GM21723 (cell line): ENCODE data around the gene BCAR1.
"Not testable (repeated sequence)": the region's sequence is repeated elsewhere in the genome, so short reads cannot be mapped to it uniquely, and the experiment has no call there.

Experiments used
- ATAC-seq: cut with Tn5 transposase; IDR thresholded peaks from one replicate; pipeline ENCODE4 v1.9.1; 2021; ENCODE audit warnings: mild to moderate bottlenecking, moderate library complexity; ENCODE audit not compliant: unreplicated experiment

BCAR1 gene

DNA sequence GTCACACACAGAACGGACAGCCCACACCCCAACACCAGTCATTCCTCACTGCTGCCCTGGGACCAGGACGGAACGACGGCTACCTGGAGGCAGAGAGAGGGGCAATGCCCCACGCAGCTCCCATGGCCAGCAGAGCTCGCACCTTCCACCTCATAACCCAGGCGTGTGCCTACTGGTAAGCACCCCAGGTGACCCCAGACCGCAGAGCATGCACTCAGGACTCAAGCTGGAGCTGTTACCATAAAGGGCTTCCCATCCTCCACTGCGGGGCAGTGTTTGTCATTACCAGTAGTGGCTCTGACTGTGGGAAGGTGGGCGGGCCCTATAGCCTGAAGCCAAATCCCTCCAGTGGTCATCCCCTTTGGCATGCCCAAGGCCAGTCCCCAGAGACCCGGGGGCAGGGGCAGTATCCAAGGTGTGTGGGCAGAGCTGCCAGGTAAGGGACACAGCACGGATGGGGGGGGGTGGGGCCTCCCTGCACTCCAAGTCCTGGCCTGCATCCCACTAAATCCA is 4.7 kb upstream of the BCAR1 start:
- ATAC-seq, result no peak

DNA sequence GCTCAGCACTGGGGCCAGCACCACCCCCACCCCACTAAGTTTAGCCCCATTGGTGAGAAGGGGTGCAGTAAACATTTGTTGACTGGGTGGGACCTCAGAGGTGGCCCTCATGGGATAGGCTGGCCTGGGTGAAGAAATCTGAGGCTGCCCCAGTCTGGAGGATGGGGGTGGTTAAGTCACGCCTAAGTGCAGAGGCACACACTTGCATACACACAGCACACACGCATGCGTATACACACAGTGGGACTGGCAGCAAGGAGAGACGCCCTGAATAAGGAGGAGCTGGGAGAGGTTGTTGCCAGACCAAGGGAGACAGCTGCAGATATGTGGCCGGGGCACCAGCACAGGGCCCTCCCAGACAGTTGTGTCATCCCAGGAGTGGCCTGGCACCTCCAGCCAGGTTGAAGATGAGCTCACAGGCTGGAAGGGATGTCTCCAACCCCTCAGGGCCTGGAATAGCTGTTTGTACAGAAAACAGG is 3.0 kb upstream of the BCAR1 start:
- ATAC-seq, result no peak

DNA sequence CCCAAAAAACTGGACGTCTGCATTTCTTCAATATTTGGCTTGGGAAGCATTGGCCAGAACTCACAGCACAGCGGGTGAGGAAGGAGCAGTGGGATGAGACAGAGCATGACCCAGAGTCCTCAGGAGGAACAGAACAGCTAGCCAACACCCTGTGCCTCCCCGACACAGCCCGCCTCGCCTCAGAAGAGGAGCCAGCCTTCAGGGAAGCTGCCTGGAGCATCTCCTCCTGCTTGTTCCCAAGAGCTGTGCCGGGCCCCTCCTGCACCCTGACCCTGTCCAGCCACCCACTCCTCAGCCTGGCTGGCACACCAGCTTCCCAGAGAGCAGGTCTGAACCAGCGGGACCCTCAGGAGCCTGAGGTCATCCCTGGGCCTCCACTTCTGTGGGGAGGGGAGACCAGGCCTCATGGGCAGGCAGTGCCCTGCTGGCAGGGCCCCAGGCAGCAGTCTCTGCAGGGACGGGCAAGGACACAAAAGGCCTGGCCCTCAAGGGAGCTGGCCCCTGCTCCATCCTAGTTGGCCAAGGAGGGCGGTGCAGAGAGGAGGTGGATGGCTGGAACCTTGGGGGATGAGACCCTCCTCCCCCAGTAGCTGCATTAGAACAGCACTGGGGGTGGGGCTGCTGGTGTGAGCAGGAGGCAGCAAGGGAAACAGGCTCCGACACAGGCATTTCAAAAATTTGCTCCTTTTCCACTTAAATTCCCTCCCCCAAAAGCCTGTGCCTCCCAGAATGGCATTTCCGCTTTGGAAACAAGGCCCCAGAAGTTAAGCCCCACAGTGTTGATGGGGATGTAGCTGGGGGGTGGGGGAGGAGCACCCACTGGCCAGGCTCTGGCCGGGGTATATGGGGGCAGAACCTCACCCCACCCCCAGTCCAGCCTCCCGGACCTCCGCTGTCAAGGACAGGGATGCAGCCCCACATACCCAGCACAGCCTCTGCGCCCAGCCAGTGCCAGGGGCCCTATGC is 1.8 kb upstream of the BCAR1 start:
- ATAC-seq, result no peak

DNA sequence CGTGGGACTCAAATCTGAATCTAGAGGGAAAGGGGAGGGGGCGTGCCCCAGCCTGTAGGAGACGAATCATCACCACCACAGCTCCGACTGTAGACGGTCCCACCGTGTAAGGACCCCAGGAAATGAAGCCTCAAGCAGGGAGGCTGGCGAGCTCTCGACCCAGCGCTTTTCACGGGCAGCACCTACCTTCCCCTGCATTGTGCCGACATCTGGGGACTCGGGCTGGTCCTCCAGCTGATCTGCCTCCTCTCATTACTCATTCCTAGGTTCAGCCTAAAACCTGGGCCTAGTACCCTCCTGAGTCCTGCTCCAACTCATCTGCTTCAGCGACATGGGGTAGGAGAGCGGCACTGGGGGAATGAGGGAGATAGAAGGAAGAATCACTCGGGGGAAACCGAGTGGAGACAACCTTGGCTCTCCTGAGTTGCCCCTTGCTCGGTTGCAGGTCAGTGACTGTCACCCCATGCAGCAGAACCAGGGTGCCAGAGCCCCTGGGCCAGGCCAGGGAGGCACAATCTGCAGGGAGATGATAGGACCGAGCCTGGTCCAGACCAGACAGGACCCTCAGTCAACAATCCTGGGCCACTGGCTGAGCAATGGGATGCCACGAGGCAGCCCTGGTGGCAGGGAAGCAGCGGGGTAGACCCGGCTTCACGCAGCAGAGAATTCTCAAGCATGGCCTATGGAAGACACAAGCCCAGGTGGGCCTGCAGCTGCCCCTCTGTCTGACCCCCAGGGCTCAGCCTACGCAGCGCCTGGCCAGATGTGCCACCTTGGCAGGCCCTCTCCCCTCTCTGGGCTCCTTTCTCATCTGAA is 833 bp upstream of the BCAR1 start:
- ATAC-seq, result no peak

DNA sequence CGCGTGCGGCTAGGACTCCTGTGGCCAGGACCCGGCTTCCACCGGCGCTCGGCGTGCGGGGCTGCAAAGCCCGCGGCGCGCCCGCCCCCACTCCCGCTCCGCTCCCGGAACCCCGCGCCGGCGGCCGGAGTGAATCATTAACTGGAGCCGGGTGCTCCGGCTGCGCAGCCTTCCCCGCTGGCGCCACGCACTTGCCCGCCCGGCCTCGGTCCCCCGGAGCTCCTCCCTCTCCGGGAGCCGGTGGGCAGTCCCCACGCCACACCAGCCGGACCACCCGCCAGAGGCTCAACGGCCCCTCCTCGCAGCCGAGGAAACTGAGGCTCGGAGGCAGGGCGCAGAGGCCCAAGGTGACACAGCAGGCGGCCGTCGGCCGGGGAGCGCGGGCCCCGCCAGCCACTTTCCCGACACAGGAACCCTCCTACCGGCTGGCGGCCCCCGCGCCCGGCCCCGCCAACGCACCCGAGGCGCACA is 580 bp downstream of the BCAR1 start:
- ATAC-seq, result peak; percentile 40

DNA sequence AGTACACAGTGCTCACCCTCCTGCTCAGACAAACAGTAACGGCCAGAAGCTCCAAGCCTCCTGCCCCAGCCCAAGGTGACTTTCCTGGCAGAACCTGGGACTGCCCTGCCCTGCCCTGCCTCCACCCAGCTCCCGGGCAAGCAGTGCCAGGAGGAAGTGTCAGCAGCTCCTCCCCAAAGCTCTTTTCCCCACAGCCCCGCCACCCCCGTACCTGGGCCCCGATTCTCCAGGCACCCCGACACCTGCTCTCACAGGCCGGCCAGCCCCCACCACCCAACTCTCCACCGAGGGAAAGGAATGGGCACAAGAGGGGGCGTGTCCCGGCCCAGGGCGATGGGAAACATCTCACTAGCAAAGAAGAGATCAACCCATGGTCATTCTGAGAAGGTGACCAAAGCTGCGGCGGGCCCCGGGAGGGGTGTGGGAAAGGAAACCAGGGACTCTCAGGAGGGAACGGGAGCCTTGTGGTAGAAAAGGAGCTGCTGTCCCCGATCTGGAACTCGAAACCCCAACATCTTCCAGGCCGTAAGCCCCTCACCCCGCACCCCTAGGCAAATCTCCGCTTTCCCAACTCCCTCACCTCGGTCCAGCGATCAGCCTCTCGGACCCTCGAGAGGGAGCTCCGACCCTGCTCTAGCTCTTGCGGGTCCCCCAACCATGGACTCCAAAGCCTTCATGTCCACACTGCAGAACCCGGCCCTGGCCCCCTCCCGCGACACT is 1.2 kb downstream of the BCAR1 start:
- ATAC-seq, result no peak

DNA sequence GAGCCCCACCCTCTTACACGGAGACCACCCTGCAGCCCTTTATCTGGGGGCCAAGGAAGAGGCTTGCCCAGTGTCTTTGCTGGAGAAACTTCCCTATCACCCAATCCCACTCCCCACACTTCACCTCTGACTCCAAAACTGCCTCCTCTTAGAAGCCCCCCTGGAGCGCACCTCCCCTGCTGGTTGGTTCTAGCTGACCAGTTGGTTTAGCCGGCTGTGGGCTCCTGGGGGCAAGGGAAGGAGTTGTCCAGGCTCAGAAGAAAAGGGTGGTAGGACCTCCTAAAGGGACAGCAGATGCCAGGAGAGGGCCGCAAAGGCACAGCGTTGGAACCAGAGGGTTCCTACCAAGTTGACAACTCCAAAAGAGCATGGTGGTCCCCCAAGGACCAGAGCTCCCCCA is 2.0 kb downstream of the BCAR1 start:
- ATAC-seq, result no peak

DNA sequence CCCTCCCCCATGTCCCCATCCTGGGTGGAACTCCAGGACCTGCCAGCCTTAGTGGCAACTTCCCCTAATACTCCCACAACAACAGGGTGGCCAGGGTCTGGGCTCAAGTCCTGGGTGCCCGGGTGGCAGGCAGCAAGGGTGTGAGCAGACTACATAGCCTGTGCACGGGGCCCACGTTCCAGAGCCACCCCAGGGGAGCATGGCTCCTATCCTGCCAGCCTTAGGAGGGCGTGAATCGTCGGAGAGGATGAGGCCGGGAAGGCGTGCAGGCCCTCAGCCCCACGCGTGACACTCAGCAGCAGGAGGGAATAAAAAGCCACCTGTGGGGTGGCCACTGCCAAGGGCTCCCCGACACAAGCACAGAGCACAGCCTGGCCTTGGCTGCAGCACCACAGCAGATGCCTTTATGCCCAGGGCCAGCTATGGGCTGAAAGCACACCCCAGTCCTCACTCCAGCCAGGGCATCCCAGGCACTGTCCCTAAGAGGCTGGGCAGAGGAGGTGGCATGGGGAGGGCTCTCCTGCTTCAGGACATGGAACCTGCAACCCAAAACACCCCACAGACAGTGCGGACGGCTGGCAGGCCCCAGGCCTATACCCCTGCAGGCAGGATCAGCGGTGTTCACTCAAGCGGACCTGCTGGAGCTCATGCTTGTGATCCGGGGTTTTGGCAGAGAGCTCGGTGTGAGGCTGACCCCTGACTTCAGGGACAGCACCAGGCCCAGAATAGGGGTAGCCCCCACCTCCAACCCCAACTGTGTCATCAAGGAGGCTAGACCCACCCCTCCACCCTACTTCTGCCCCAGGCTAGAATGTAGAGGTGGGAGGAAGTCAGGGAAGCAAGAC is 2.7 kb downstream of the BCAR1 start:
- ATAC-seq, result no peak

DNA sequence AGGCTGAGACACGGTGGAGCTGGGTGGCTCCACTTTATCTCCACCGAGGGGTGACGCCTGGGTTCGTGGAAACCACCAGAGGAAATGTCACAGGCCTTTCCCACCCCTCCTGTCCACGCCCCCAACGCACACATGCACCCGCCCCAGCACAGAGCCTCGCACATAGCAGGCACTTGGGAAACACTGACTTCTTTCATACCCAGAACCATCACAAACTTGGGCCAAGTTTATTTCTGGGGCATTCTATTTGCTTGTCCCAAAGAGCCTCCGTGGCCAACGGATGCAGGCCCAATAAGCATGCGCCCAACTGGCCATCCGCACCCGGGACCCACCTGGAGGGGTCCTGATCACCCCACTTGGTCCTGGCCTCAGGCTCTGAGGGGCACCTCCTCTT is 3.3 kb downstream of the BCAR1 start:
- no peak for ATAC-seq

DNA sequence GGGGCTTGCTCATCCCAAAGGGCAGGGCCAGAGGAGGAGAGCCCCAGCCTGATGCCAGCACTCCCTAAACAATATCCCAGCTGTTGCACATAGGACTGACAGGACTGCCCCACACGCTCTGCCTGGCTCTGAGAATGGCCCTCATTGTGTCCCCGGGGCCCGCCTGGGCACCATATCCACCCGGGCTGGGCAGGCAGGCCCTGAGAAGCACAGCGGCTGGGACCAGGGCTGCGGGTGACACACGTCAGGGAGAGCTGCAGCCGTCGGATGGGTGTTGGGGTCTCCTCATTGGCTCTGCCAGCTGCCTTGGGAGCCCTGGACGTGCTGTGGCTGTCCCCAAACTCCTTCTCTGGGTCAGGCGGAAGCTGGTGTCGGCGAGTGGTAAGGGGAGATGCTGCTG is 4.2 kb downstream of the BCAR1 start:
- ATAC-seq, result no peak

DNA sequence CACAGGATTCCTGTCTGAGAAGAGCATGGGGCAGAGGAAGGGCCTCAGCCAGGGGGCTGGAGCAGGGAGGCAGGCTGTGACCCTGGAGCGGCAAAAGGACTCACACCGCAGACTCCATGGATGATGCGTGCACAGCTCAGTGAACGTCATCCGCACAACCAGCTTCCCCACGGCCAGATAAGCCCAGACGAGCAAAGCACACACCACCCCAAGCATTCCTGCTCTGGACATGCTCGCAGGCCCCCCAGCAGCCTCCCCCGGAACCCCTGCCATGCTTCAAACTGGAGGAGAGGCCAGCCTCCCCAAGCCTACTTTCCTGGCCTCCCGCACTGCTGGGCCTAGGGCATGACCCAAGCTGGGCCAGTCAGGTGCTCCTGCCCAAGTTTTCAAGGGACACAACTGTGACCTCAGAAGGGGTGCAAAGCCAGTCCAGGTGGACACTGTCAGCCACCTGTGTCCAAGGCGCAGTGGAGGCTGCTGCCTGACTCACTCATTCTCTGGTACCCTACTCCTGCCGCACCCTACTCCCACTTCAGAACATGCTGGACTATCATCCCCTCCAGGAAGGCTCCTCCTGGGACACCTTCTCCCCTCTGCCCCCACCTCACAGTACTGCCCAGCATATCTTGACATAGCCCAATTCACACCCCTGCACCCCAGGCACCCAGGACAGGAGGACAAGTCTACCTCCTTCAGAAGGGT is 4.8 kb downstream of the BCAR1 start:
- no peak for ATAC-seq

DNA sequence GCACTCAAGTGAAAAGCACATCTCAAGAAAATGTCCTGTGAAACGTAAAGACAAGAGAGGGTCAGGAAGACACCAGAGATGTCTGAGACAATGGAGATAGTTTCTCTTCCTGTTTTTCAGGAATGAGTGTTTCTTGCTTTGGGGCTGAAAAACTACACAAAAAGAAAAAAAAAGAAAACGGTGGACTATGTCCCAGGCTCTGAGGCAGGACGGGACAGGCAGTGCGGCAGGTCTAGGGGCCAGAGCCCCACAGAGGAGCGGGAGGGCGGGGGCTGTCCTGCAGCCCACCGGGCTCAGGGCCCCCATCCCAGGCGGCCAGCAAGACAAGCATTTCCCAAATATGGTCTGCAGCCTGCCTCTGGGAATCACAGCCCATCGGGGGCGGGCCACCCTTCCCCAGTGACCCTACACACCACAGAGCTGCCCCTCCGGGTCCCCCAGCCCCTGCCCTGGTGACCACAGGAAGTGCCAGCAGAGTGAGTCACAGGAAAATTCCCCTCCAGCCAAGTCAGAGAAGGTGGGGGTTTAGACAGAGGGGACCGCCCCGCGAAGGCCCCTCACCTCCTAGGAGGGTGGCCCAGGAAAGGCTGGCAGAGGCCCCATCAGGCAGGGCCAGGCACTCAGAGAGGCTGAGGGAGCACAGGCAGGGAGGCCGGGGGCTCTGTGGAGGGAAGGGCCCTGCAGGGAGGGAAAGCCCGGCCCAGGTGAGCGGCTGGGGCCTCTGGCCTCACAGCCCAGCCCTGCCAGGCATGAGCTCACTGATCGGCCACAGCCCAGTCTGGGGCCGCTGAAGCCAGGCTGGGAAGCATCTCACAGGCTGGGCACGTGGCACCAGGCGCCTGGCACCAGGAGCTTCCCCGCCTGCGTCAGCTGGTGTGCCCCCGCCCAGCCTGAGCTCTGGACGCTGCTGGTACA is 6.3 kb downstream of the BCAR1 start:
- no peak for ATAC-seq

DNA sequence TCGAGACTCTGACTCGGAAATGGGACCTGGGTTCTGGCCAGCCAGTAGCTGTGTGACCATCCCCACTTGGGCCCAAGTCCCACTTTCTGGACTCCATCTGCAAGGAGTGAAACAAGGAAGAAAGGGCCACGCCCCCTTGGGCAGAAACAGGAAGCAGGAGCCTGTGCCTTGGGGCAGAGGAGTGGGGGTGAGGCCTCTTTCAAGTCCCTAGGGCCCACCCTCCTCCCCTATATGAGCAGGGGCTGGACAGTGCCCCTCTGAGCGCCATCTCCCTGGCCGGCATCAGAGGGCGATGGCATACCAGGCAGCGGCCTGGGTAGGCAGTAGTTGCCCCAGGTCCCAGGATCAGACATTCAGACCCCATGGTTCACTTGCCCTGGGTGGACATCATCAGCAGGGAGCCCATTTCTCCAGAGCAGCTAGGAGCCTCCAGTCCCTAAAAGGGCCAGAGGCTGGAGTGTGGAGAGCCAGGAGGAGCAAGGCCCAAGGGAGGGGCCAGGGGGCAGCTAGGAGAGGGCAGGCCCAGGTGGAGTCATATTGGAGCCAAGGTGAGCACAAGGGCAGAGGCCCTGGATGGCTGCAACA is 7.1 kb downstream of the BCAR1 start:
- ATAC-seq, result no peak

DNA sequence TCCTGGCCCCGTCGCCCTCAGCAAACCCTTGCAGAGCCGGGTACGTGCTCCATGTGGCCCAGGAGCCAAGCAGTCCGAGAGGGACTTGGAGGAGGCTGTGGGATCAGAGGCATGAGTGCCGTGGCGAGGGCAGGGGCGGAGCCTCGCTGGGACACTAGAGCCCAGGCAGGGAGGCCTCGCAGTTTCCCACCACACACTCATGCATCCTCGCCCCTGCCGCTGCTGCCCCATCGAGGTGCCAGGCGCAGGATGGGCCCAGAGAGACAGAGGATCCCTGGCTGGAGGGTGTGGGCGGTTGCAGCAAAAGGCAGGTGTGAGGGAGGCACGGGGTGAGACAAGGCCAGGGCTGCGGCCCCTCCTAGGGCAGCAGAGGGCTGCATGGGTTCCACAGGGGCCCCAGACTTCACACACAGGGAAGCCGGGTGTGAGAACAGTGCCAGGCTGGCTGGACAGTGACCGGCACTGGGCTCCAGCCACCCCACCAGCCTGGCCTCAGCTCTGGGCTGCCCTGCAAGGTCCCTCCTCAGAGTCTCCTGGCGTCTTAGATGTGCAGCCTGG is 7.7 kb downstream of the BCAR1 start:
- ATAC-seq, result no peak

DNA sequence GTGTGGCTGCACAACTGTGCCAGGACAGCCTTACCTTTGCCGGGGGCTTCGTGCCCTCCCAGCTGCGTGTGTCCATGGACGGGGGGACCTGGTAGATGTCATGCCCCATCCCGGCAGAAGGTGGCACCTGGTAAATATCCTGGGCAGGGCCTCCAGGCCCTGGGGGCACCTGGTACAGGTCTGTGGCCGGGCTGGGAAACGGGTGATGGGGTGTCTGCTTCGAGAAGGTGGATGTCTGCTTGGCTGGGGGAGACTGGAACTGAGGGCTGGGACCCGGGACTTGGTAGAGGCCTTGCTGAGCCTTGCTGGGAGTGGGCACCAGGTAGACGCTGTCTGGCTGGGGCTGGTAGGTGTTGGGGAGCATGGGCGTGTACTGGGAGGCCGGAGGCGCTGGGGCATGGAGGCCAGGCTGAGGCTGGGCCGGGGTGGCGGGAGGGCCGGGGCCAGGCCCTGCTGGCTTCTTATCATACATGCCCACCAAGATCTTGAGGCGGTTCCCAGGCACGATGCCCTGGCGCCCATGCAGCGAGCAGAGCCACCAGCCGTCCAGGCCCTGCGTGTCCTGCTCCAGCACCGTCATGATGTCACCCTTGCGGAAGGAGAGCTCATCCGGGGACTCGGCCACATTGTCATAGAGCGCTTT is 8.9 kb downstream of the BCAR1 start:
- ATAC-seq, result not testable (repeated sequence)

DNA sequence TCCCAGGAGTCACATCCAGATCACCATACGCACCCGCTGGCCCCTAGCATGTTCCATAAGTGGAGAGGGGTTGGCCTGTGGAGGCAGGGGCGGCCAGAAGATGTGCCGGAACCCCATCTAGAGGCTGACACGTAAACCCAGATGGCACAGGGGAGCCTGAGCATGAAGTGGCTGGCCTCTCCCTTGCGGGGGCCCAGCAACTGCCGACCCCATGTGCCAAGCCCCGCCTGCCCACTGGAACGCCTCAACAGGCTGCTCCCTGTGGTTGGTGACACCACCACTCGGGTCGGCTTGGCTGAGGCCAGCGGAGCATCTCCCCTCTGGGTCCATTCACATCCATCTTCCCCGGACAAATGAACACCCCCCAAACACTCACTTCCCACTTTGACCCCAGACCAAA is 9.5 kb downstream of the BCAR1 start:
- ATAC-seq, result no peak

DNA sequence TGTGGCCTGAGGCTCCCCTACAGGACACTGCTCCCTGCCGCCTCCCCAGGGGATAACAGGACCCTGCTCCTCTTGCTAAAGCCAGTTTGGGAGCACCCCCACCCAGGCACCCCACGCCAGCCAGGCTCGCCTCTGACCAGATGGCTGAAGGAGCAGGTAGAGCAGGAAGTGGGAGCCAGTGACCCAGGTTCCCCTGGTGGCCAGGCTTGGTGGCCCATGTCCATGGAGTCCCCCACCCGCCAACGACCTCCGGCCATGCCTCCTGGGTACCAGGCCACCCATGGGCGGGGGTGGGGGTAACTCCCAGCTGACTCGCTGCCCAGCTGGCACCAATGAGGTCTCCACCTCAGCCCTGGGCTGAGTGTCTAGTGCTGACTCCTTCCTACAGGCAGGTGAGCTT is 10.0 kb downstream of the BCAR1 start:
- no peak for ATAC-seq
